ENCODE results near the gene GALE.

The GALE gene

GRCh38 chr1:23751050-23751814 lies 49.3 kb downstream of the GALE start:
- no peak for DNase-seq (ENCODE audit: low spot score)

- DNase-seq (ENCODE audit: low spot score) = no peak
Measured at GRCh38 chr1:23748016-23748415, 52.5 kb downstream of the GALE start.
